Bronchial smooth muscle cell (primary cell): ENCODE measurements around the gene DAAM2. TPM values are rescaled to one million over a fixed set of nuclear protein-coding genes. Genes with fewer than 3 reads are reported as not detected.

Source experiments
- total RNA-seq: library from RNA; depleted of rRNA; stranded (reverse); fragments of >200 nt; gene quantifications from 2 replicates; pipeline ENCODE4 v1.2.1, GENCODE V29; 2014

The DAAM2 gene
- total RNA-seq = 2.3 and 4.7 TPM in 2 replicates

DNA sequence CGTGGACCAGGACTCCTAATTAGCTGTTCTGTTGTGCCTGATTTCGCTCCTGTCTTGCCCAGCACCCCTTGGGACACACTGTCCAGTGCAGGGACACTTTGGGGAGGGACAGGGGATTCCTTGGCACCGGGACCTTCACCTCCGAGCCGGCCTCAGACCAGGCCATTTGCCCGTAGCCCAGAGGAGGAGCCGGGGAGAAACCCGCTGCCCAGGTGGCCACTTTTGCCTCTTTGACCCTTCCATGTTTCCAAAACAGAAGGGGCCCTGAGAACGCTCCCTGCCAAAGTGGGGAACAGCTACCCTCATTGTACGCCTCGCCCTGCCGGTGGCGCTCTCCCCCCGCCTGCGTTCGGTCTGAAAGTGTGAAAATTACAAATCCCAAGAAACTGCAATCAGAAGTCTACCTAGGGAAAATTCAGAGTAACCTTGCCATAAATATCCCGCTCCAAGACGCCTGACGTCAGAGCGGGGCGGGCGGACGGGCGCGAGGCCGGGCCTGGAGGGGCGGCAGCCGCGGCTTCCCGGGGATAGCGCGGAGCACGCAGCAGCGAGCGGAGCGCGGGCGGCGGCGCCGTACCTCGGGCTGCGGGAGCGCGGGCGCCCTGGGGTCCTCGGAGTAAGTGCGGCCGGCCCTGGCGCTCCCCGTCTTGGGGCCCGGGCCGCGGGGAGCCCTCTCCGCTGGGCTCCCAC, at the start of gene DAAM2:
Gene DAAM2 (plus strand): TSS at position 527 of the 690 bp plus-strand sequence. CDS start 63,927 bp downstream, outside the sequence.

DNA sequence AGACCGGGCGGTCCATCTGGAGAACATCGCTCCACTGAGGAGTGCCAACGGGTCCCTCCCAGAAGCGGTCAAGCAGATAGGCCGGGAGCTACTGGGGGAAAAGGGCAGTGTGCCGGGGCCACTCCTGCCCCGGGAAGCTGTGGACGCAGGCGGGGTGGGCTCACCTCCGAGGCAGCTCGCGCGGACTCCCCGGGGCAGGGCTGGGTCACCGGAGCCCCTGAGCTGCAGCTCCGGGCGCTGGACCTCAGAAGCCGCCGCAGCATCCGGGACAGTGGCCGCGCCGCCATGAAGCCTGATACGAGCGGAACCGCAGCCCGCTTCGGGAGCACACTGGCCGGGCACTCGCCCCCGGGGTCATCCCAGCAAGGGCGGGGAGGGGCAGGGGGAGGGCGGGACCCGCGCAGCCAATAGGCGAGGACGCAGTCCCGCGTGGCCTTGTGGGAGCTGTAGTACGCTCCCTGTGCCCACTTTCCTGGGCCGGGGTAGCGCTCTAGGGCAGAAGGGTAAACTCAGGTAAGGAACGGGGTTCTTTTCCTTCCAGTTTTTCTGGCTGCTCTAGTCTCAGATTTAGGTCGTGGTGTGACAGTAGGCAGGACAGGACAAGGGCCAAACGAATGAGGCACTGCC, 142.1 kb downstream of the DAAM2 start, which contains the start of gene MOCS1:
Gene MOCS1 (minus strand): TSS at position 332 of the 627 bp plus-strand sequence. CDS start 45 bp downstream, at position 287.

Other genes starting within 250 kb of the DAAM2 start
- 0.16 and 0.52 TPM in 2 replicates for gene KIF6, start 67.0 kb upstream of the DAAM2 start, total RNA-seq
- gene MOCS1, start 142.1 kb downstream of the DAAM2 start, total RNA-seq = 5.7 and 6.3 TPM in 2 replicates